NCI-H82 treated with DMSO at 0.1 percent for 48 hours (cell line): ENCODE results near the gene AGTPBP1.
"Not testable (repeated sequence)": the region's sequence is repeated elsewhere in the genome, so short reads cannot be mapped to it uniquely, and the experiment has no call there.

Experiments
- DNase-seq: peaks from one replicate; lab custom pipeline; 2025; ENCODE audit not compliant: unreplicated experiment; lab: John Stamatoyannopoulos, UW

AGTPBP1 gene

DNA sequence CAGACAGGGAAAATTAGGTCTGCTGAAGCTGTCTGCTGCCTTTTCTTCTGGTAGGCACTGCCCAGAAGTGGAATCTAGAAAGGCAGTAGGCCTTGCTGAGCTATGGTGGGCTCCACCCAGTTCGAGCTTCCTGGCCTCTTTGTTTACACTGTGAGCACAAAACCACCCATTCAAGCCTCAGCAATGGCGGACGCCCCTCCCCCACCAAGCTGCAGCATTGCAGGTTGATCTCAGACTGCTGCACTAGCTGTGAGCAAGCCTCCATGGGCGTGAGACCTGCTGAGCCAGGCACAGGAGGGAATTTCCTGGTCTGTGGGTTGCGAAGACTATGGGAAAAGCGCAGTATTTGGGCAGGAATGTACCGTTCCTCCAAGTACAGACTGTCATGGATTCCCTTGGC, 18.5 kb downstream of the AGTPBP1 start:
- no peak for DNase-seq

- not testable (repeated sequence) for DNase-seq
Observed at GRCh38 chr9:85719411-85719810, 22.3 kb downstream of the AGTPBP1 start.

- DNase-seq = not testable (repeated sequence)
Observed at GRCh38 chr9:85717818-85718217, 23.9 kb downstream of the AGTPBP1 start.

DNA sequence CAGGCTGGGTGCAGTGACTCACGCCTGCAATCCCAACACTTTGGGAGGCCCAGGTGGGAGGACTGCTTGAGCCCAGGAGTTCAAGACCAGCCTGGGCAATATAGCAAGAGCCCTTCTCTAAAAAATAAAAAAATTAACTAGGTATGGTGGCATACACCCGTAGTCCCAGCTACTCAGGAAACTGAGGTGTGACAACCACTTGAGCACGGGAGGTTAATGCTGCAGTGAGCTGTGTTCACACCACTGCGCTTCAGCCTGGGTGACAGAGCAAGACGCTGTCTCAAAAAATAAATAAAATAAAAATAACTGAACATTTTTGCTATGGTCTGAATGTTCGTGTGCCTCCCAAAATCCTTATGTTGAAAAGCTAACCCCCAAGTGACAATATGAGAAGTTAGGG, 24.5 kb downstream of the AGTPBP1 start:
- no peak for DNase-seq

GRCh38 chr9:85716031-85716877, 25.5 kb downstream of the AGTPBP1 start:
- no peak for DNase-seq

DNA sequence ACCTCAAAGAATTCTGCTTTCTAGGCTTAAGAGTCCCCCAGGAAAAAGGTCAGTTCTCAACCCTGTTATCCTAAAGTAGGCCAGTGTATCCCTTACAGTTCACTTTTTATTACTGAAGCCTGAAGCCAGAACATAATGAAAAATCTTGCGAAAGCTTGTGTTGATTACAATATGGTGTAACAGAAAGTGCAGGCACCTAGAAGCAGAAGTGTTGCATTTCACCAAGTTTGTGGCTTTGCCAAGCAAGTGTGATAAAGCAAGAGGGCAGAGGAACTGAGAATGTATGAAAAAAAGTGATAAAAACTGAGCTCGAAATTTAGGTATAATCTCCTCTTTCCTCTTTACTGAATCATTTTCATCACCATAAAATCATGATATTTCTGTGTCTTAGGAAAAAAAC, 26.2 kb downstream of the AGTPBP1 start:
- no peak for DNase-seq

DNA sequence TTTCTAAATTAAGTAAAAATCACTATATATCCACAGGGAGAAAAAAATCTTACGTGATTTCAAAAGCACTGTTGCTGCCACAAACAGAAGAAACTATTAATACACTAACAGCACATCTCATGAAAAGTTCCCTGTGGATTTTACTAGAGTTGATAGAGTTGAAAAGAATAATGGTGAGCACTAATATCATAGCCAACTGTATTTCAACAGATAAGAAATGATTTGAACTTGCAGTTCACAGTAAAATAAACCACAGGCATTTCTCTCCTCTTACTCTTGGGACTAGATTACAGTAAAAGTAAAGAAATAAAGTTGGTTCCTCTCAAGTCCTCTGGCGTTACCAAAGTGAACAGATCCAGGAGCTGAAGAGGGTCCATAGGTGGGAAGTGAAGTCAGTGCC, 27.9 kb downstream of the AGTPBP1 start:
- no peak for DNase-seq

GRCh38 chr9:85704744-85705143, 37.0 kb downstream of the AGTPBP1 start:
- DNase-seq = no peak

DNA sequence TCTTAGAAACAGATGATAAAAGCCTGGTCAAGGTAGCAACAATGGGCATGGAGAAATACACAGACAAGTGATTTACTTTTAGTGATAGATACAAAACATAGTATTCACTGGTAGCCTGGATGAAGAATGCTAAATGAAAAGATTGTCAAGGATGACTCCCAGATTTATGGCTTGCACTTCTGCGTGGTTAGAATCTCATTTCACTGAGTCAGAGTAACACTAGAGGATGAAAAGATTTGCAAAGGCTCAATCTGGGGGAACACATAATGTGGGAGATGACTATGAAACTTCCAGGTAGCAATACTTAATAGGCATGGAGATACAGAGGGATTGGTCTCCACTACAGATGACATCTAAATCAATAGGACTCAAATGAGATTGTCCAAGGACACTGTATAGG, 38.4 kb downstream of the AGTPBP1 start:
- no peak for DNase-seq

DNA sequence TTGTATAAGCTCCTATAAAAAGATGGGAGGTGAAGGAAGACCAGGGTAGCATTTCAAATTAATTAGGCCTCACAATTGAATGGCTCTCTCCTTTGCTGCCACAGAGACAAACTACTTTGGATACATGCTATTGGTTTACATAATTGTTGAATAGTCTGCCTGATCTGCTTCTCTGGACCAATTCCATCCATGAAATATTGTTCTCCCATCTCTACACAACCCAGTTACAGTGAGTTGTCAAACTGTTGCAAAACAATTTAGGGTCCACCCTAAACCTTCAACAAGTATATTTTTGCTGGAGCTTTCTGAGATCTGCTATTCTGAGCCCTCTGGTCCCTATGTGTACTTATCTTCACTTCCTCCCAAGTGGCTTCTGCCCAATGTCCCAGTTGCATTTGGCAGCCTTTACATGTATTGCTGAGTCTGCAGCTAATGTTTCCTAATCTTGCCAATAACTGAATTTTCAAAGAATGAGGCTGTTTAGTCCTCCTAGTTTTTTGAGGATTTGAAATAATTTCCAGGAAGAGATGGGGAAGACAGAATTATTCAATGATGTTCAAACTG, 38.9 kb downstream of the AGTPBP1 start:
- no peak for DNase-seq

DNA sequence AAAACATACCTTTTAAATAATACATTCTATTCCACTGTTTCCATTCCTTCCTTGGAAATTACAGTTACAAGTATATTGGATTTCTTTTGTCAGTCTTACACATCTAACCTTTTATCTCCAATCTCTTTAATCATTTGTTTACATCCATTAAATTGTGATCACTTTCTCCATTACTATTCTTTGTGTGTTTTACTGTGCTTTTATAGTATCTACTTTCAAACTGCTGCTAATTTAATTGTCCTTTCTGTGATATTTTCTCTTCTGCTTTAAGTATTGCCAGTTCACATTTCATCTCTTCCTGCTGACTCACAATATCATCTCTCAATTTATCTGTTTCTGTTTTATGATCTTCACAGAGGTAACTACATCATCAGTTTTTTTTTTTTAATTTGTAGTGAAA, 39.6 kb downstream of the AGTPBP1 start:
- DNase-seq = no peak

GRCh38 chr9:85700330-85700729, 41.4 kb downstream of the AGTPBP1 start:
- no peak for DNase-seq

- DNase-seq = no peak
Observed at GRCh38 chr9:85688361-85688760, 53.4 kb downstream of the AGTPBP1 start.

GRCh38 chr9:85685081-85685480, 56.7 kb downstream of the AGTPBP1 start:
- no peak for DNase-seq

DNA sequence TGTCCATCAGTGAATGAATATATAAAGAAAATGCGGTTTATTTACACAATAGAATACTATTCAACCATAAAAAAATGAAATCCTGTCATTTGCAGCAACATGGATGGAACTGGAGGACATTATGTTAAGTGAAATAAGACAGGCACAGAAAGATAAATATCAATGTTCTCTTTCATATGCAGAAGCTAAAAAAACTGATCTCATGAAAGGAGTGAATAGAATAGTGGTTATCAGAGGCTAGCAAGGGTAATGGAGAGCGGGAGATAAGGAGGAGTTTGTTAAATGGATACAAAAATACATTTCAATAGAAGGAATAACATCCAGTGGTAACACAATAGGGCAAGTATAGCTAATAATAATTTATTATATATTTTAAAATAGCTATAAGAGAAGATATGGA, 65.0 kb downstream of the AGTPBP1 start:
- DNase-seq = no peak

- no peak for DNase-seq
Observed at GRCh38 chr9:85667374-85667773, 74.4 kb downstream of the AGTPBP1 start.

GRCh38 chr9:85666086-85666485, 75.7 kb downstream of the AGTPBP1 start:
- DNase-seq = no peak

DNA sequence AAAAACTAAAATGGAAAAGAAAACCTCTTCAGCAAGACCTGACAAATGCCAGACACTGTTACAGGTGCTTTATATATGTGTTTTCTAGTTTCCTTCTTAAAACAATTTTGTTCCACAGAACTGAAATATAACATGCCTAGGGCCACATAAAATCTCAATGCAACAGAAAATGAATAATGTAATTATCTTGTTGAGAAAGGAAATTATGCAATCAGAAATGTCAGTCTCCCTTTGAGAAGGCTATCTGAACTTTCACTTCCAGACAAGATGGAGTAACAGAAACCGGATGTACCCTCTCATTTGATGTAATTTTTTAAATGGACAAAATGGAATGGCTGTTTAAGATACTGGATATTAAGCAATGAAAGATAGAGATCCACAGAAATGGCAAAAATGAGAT, 79.2 kb downstream of the AGTPBP1 start:
- DNase-seq = no peak

DNA sequence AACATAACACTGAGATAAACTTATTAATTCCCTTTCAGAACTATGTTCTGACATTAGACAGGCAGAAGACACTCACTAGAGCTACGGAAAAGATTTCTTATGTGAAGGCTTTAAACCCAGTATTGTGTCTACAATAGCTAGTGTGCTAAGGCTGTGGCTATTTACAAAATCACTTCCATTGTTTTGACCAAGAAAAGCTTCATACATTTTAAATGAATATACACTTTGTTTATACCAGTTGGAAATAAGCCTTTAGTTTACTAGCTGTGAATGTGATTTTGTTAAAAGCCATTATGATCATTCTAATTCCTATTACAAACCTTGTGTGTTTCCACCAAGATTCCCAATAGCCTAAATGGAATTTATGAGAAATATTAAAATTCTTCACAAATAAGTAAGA, 83.0 kb downstream of the AGTPBP1 start:
- DNase-seq = no peak

DNA sequence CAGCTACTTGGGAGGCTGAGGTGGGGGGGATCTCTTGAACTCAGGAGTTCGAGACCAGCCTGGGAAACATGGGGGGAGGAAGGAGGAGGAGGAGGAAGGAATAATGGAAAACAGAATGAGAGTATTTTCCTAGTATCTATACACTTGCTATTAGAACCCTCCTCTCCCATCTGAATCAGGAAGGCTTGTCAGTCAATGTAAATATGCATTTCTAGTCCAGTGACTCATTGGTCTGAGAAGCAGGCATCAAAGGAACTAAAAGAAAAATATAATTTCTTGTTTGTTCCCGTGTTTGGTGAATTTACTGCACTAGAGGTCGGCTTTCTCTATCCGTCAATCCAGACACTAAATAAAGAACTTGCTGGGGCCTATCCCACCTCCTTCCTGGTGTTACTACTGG, 88.6 kb downstream of the AGTPBP1 start:
- no peak for DNase-seq

DNA sequence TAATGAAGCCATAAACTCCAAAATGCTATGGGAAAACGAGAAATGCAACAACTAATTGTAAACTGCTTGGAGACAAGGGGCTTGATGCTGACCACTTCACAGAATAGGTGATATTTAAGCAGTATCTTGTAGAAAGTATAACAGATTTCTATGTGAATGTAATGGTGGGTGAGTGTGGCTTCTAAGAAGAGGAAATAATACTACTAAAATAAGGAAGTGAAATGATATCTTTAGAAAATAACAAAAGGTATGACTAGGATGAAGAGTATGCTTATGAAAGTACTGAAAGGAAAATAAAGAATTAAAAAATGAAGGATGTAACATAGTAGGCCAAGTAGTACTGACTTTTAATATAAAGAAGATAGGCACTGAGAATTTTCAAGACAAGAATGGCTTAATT, 94.2 kb downstream of the AGTPBP1 start:
- no peak for DNase-seq

- no peak for DNase-seq
Observed at GRCh38 chr9:85645909-85646627, 95.7 kb downstream of the AGTPBP1 start.
